Ureter (tissue), 1 donor: ENCODE data around the gene CCIN. TPM values are rescaled to one million over a fixed set of nuclear protein-coding genes. Genes with fewer than 3 reads are reported as not detected.
A peak's percentile ranks its signal among the peaks of the same experiment; 100 is the strongest.
"Not testable (repeated sequence)": the region's sequence is repeated elsewhere in the genome, so short reads cannot be mapped to it uniquely, and the experiment has no call there.

Experiments used
- DNase-seq: peaks from one replicate; pipeline ENCODE4 v3.0.0-alpha.2; 2020; ENCODE audit warnings: low spot score
- total RNA-seq: library from RNA; stranded (reverse); gene quantifications from one replicate; pipeline ENCODE4 v1.2.4, GENCODE V29; 2023
- donor health status: DM: yes; HTN: yes; CAD: no.

CCIN gene
- total RNA-seq, 1 donor from 2014 or later = not detected

GRCh38 chr9:36158122-36158521 lies 11.1 kb upstream of the CCIN start:
- DNase-seq = no peak

- no peak for DNase-seq
Measured at GRCh38 chr9:36158917-36159316, 10.3 kb upstream of the CCIN start.

GRCh38 chr9:36159509-36159908 lies 9.7 kb upstream of the CCIN start:
- not testable (repeated sequence) for DNase-seq

GRCh38 chr9:36160126-36160525 lies 9.1 kb upstream of the CCIN start:
- DNase-seq = not testable (repeated sequence)

- DNase-seq = no peak
Measured at GRCh38 chr9:36161187-36161586, 8.0 kb upstream of the CCIN start.

- no peak for DNase-seq
Measured at GRCh38 chr9:36162211-36162738, 6.9 kb upstream of the CCIN start.

- no peak for DNase-seq
Measured at GRCh38 chr9:36163049-36163785, 6.0 kb upstream of the CCIN start.

GRCh38 chr9:36163786-36164170 lies 5.4 kb upstream of the CCIN start:
- DNase-seq = no peak

GRCh38 chr9:36164372-36164771 lies 4.8 kb upstream of the CCIN start:
- DNase-seq = no peak

GRCh38 chr9:36164989-36165388 lies 4.2 kb upstream of the CCIN start:
- DNase-seq = no peak

- no peak for DNase-seq
Measured at GRCh38 chr9:36165826-36166167, 3.4 kb upstream of the CCIN start.

GRCh38 chr9:36166168-36166927 lies 2.8 kb upstream of the CCIN start:
- DNase-seq = peak; percentile 81

GRCh38 chr9:36169708-36170107 lies 520 bp downstream of the CCIN start:
- no peak for DNase-seq

- DNase-seq = no peak
Measured at GRCh38 chr9:36170531-36170930, 1.3 kb downstream of the CCIN start.

- no peak for DNase-seq
Measured at GRCh38 chr9:36173861-36174260, 4.7 kb downstream of the CCIN start.

- no peak for DNase-seq
Measured at GRCh38 chr9:36174271-36174670, 5.1 kb downstream of the CCIN start.

GRCh38 chr9:36174731-36175130 lies 5.5 kb downstream of the CCIN start:
- DNase-seq = no peak

- DNase-seq = not testable (repeated sequence)
Measured at GRCh38 chr9:36175209-36175608, 6.0 kb downstream of the CCIN start.

- not testable (repeated sequence) for DNase-seq
Measured at GRCh38 chr9:36176496-36176895, 7.3 kb downstream of the CCIN start.

- DNase-seq = no peak
Measured at GRCh38 chr9:36177571-36177970, 8.4 kb downstream of the CCIN start.

GRCh38 chr9:36180243-36180642 lies 11.1 kb downstream of the CCIN start:
- DNase-seq = not testable (repeated sequence)

- no peak for DNase-seq
Measured at GRCh38 chr9:36187414-36187813, 18.2 kb downstream of the CCIN start.

GRCh38 chr9:36188212-36188611 lies 19.0 kb downstream of the CCIN start:
- no peak for DNase-seq
